GM12873 (cell line): ENCODE data around the gene PCDH12.

Source experiments
- CTCF ChIP-seq: IDR thresholded peaks from 2 replicates; pipeline ENCODE4 v1.5.1; 2012; ENCODE audit warnings: low read depth, mild to moderate bottlenecking, moderate library complexity, low read length, control low read depth; ENCODE audit not compliant: insufficient read depth; ENCODE audit errors: missing control alignments

Gene PCDH12

DNA sequence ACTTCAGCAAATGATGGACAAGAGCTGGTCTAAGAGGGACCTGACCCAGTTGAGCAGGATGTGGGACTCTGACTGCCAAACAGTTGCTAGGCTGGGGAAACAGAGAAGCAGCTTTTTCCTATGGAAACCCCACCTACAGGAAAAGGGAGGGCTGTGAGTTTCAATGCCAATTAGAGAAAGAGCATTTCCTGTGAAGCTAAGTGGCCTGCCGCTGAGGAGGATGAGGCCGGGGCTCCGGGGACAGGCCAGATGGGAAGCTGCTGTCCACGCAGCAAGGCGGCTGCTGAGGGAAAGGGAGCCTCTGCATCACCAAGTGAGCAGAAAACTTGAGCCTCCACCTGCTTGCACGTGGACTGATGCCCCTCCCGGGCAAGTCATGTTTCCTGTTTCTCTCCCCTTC is at the start of gene PCDH12:
PCDH12 (minus strand) TSS at position 90 of the 400 bp plus-strand sequence. CDS start 351 bp downstream, outside the sequence.
- TF ChIP-seq CTCF = no peak

- no peak for TF ChIP-seq CTCF
Observed at GRCh38 chr5:142007237-142007544, 49.2 kb upstream of the PCDH12 start.

DNA sequence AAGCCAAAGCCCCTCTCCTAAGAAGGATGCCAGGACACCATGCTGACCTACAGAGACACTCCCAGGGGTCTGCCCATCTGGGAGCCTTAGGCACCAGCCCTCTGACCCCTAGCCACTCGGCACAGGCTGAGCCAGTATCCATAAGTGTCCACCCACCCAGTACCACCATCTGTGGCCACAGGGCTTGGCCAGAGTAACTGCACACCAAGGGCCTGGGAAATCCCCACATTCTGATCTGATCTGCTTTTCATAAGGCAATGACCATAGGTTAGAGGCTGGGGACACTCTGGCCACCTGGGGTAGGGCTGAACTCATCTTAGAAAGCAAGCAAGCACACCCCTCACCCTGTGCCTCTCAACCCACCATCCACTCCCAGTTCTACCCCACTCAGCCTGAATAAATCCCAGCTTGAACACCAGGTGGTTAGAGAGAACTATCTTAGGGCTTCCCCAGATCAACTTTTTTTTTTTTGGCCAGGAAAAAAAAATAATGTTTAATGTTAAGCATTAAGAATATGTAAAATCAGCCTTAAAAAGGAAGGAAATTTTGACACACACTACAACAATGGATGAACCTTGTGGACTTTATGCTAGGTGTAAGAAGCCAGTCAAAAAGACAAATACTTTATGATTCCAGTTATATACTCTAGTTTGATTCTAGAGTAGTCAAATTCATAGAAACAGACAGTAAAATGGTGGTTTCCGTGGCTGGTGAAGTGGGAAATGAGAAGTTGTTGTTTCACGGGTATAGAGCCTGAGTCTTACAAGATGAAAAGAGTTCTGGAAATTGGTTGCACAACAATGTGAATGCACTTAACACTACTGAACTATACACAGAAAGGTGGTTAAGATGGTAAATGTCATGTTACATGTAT is 48.6 kb upstream of the PCDH12 start:
- TF ChIP-seq CTCF = no peak

DNA sequence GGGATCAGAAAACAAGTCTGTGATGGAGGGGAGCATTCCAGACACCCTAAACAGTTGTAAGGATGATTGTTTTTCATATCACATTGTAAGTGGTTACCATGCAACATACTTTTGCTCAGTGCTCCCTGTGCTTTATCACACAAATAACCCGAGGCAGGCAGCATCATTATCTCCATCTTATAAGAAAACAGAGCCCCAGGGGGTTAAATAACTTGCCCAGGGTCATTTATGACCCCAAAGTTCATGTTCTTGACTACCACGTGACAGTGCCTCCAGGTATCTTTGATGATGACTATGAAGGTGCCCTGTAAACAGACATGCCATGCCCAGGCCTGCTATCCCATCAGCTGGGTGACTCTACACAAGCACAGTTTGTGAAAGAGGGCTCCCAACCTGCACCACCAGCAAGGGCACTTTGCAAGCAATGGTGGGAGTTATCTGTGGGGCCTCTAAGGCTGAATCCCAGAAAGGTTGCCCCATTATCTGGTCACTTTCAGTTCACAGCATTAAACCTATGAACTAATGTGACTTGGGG is 45.3 kb upstream of the PCDH12 start:
- no peak for TF ChIP-seq CTCF

DNA sequence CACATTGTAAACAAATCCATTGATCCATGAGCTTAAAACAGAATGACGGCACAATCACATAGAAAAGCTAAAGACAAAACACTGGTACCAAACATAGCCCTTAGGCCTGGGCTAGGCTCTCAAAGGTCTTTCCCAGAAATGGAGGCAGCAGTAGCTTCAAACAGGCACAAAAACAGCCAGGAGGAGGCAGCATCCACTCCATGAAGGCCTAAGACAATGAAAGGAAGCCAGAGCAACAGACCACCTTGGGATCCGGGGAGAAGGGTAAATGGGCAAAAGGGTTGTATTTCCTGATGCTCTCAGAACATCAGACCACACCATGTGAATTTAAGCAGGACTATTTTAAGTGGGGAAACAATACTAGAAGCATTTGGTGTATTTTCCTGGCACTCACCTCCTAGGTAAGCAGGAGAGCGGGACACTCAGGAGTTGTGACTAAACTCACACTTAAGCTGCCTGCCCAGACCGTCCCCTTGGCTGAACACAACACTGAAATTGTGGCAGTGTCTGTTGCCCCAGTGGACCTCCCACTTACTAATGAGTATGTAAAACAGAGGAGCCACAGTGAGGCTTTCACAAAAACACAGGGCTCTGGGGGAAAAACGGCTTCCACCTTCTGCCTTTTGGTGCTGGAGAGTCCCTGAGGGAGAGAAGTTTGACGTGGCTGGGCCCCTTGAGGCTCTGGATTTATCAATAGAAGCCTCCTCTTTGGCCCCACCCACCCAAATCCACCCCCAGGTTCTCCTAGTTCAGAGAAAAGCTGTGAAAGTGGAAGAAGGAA is 42.9 kb upstream of the PCDH12 start:
- TF ChIP-seq CTCF = peak; percentile 29

DNA sequence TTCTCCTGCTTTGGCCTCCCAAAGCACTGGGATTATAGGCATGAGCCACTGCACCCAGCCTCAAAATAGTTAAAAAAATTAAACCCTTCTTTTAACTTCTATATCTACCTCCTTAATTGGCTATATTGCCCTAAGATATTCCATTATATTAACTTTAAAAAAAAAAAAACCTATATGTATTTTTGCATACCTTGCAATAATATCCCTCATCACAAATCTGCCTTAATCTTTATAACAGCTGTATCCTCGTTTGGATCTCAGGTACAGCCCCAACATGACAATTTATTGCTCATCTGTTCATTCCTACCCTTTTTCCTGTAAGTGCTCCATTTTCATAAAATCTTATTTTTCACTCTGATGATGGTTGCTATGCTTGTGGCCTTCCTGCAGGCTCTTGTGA is 42.2 kb upstream of the PCDH12 start:
- TF ChIP-seq CTCF = no peak

DNA sequence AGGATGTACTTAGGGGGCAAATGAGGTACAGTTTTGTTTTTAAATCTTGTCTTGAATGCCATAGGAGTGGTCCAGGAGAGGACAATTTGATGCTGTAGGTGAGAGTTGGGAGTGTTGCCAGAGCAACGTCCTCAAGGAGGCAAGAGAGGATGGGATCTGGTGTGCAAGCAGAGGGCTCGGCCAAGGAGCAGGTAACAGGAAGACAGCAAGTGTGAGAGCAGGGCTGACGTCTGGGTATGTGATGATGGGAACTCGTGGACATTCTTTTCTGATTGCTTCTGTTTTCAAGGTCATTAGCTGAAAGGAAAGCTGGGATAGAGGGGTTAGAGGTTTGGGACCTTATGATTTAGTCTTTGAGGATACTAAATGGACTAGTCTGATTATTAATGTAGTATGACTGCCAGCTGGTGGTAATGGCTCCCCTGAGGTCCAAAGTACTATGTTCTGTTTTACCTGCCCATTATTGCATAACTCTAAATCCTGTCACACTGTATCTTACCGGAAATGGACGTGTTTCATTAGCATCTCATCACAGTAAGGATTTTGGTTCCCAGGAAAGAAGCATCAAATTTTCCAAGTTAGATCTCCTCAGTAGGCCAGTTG is 39.5 kb upstream of the PCDH12 start:
- no peak for TF ChIP-seq CTCF
